Heart left ventricle (tissue), 16 donors: ENCODE measurements around the gene OIT3. TPM values are rescaled to one million over a fixed set of nuclear protein-coding genes. Genes with fewer than 3 reads are reported as not detected.
A peak's percentile ranks its signal among the peaks of the same experiment; 100 is the strongest.

Source experiments
- ATAC-seq, 4 donors: fragments of 200-7000 bp; cut with Tn5 transposase; one replicate each; pipeline ENCODE4 v1.9.1; 2020 to 2022; ENCODE audit warnings: moderate library complexity in 4 of 4, mild to moderate bottlenecking in 3 of 4, moderate number of reproducible peaks in 1 of 4
- DNase-seq, 5 donors: peaks; one replicate each; pipeline ENCODE4 v3.0.0-alpha.2; 2020
- H3K27ac ChIP-seq, 12 donors: fragments of 200-600 bp; sonication (generic) in 4 of 12; one replicate each; pipeline versions ENCODE4 v1.5.0 to v1.8.0; 2016 to 2022; ENCODE audit warnings: mild to moderate bottlenecking in 2 of 12
- H3K27me3 ChIP-seq, 9 donors: fragments of 200-600 bp; sonication (generic) in 2 of 9; one replicate each; pipeline versions ENCODE4 v1.5.1 to v1.8.0; 2016 to 2022; ENCODE audit warnings: mild to moderate bottlenecking in 3 of 9
- H3K36me3 ChIP-seq, 9 donors: fragments of 200-600 bp; sonication (generic) in 2 of 9; one replicate each; pipeline versions ENCODE4 v1.5.0 to v1.8.0; 2018 to 2022; ENCODE audit warnings: mild to moderate bottlenecking in 2 of 9
- H3K4me1 ChIP-seq, 12 donors: fragments of 200-600 bp; sonication (generic) in 4 of 12; one replicate each; pipeline versions ENCODE4 v1.5.0 to v1.8.0; 2016 to 2022; ENCODE audit warnings: mild to moderate bottlenecking in 3 of 12
- H3K4me3 ChIP-seq, 12 donors: fragments of 200-600 bp; sonication (generic) in 4 of 12; one replicate each; pipeline versions ENCODE4 v1.5.0 to v1.8.0; 2017 to 2022; ENCODE audit warnings: mild to moderate bottlenecking in 9 of 12, moderate library complexity in 4 of 12
- H3K9me3 ChIP-seq, 12 donors: fragments of 200-600 bp; sonication (generic) in 4 of 12; one replicate each; pipeline versions ENCODE4 v1.5.0 to v1.8.0; 2016 to 2022; ENCODE audit warnings: mild to moderate bottlenecking in 1 of 12
- CTCF ChIP-seq, 12 donors: fragments of 200-600 bp; sonication (generic) in 4 of 12; IDR thresholded peaks; one replicate each; pipeline versions ENCODE4 v1.5.0 to v1.8.0; 2018 to 2022; ENCODE audit warnings: antibody characterized with exemption in 12 of 12, mild to moderate bottlenecking in 5 of 12
- POLR2A ChIP-seq, 2 donors: fragments of 450-650 bp; IDR thresholded peaks; one replicate each; pipeline ENCODE4 v1.6.1; 2017; ENCODE audit warnings: antibody characterized with exemption in 2 of 2, mild to moderate bottlenecking in 2 of 2, moderate library complexity in 2 of 2
- WGBS, 4 donors: extraction: QIAGEN DNeasy Blood & Tissue Kit in 2 of 4; methylation state at CpG; one replicate each; pipeline versions ENCODE4 v1.1.5 to v1.1.7; 2013 to 2018; 5-methylcytosine and 5-hydroxymethylcytosine counted together
- intact Hi-C, 10 donors: fragments of 100-400 bp; cut with DNase I; formaldehyde crosslinking; loops; one replicate each; pipeline versions ENCODE4 v1.11.1 to v1.14.2; 2022
- polyA plus RNA-seq, 2 donors: library from polyadenylated mRNA; stranded (reverse); fragments of 200-250 nt; gene quantifications; one replicate each; pipeline ENCODE4 v1.2.3, GENCODE V29; 2013
- total RNA-seq, 9 donors: library from RNA; depleted of rRNA in 2 of 9; stranded (reverse); fragments of >200 nt in 2 of 9; fragmentation: NEBNext Ultra II Directional in 3 of 9; extraction: Animal tissue kit (Norgen Biotek cat#: 25700) in 3 of 9; gene quantifications; one replicate each; pipeline versions ENCODE4 v1.1.0 to v1.2.4, GENCODE V29; 2016 to 2023
- donor health status: ischemic (EF 13 %, LVEDD 7.1; RV severe dilation, severe dysfunction).
- donor health status: healthy with polysubstance abuse.
- donor health status: DM: no; HTN: yes; CAD: no.
- donor health status: DM: no; HTN: no; CAD: no.
- donor health status: ischemic (EF 25% LVEDD 6.9; RV normal size, moderate dysfunction).
- donor health status: ischemic (EF 25% LVEDD 5.7; RV mildly dilated, moderate dysfunction).
- donor health status: healthy.
- donor health status: DM: yes; HTN: yes; CAD: no.
- donor health status: ischemic (EF 35%, LVEDD 5.7; RV mildly dilated, moderate dysfunction).
- donor health status: nonischemic (EF 11% LVEDD 7.7; RV severe dilation, severe dysfunction).
- donor health status: DM: yes; HTN: yes; CAD: no.
- donor health status: PGD.
- donor health status: ischemic (EF 29% LVEDD 5.4; RV normal size, mild dysfunction).
- donor health status: nonischemic (EF 23%, LVEDD 6.1; RV moderate dilation, normal function).

Gene OIT3
- total and polyA plus RNA-seq, 11 donors: 0.16 to 0.53 (median 0.32) TPM; not detected in 7

- Histone ChIP-seq H3K27ac (no peak overlapping the region), H3K4me3 (no peak overlapping the region), H3K9me3 (no peaks in the 10 kb centered on the region), H3K27me3 (no peaks in the 10 kb centered on the region), H3K4me1 (peaks cover 0 to 3% (median 0%) of the 10 kb centered on the region in 12 donors), H3K36me3 (peaks cover 0 to 50% (median 26%) of the 10 kb centered on the region in 9 donors)
- 94 to 98% (median 96%) methylated on average over 2 of the region's 2 CpGs for WGBS, 4 donors
- ATAC-seq (no peak), DNase-seq (no peak)
- intact Hi-C loops: no loop called here
- TF ChIP-seq POLR2A (IDR thresholded peaks at IDR 0.05) (no peak), CTCF (IDR thresholded peaks at IDR 0.05) (no peak)
These were observed 12.2 kb upstream of the OIT3 start for GRCh38 chr10:72881291-72881690.

GRCh38 chr10:72883861-72884260, 9.7 kb upstream of the OIT3 start:
- Histone ChIP-seq H3K4me3 (no peak overlapping the region), H3K36me3 (peaks cover 0 to 58% (median 20%) of the 10 kb centered on the region in 9 donors), H3K4me1 (peaks cover 0 to 19% (median 4%) of the 10 kb centered on the region in 12 donors), H3K27me3 (no peaks in the 10 kb centered on the region), H3K9me3 (no peaks in the 10 kb centered on the region), H3K27ac (no peak overlapping the region)
- ATAC-seq (no peak), DNase-seq (no peak)
- WGBS, 4 donors: 87 to 94% (median 91%) methylated on average over 2 of the region's 2 CpGs
- intact Hi-C loops: no loop called here
- TF ChIP-seq CTCF (IDR thresholded peaks at IDR 0.05) (no peak), POLR2A (IDR thresholded peaks at IDR 0.05) (no peak)

GRCh38 chr10:72885953-72886352, 7.6 kb upstream of the OIT3 start:
- intact Hi-C loops: no loop called here
- TF ChIP-seq POLR2A (IDR thresholded peaks at IDR 0.05): no peak
- no peak for TF ChIP-seq CTCF (IDR thresholded peaks at IDR 0.05)
- Histone ChIP-seq H3K27ac (no peak overlapping the region), H3K27me3 (no peaks in the 10 kb centered on the region), H3K4me1 (peaks cover 0 to 19% (median 4%) of the 10 kb centered on the region in 12 donors), H3K36me3 (peaks cover 0 to 55% (median 9%) of the 10 kb centered on the region in 9 donors), H3K4me3 (no peak overlapping the region), H3K9me3 (no peaks in the 10 kb centered on the region)
- 88 to 95% (median 90%) methylated on average over 2 of the region's 2 CpGs for WGBS, 4 donors
- DNase-seq (no peak), ATAC-seq (no peak)

- WGBS, 4 donors: 33 to 42% (median 36%) methylated on average over 1 of the region's 1 CpG
- peak overlapping the region in 6 of 12 donors; percentile 0 to 71 (median 36) for H3K27ac ChIP-seq
- no peaks in the 10 kb centered on the region for H3K27me3 ChIP-seq
- ATAC-seq: no peak
- H3K4me1 ChIP-seq: peaks cover 0 to 19% (median 4%) of the 10 kb centered on the region in 12 donors
- intact Hi-C loops: no loop called here
- no peak for DNase-seq
- no peak for TF ChIP-seq CTCF (IDR thresholded peaks at IDR 0.05)
- no peak for TF ChIP-seq POLR2A (IDR thresholded peaks at IDR 0.05)
- peak overlapping the region in 3 of 12 donors; percentile 3 to 44 (median 25) for H3K4me3 ChIP-seq
- no peaks in the 10 kb centered on the region for H3K9me3 ChIP-seq
- peaks cover 0 to 55% (median 9%) of the 10 kb centered on the region in 9 donors for H3K36me3 ChIP-seq
These were observed 6.9 kb upstream of the OIT3 start for GRCh38 chr10:72886621-72887020.
